Measurements from ENCODE around the gene PTPRCAP.

- TF ChIP-seq CTCF (IDR thresholded peaks at IDR 0.05), result no peak
- TF ChIP-seq ZFX (IDR thresholded peaks at IDR 0.05; ENCODE audit: borderline replicate concordance), result no peak
These were observed 24.1 kb downstream of the PTPRCAP start for GRCh38 chr11:67413266-67413849.
